Brain microvascular endothelial cell (primary cell): Measurements from ENCODE around the gene PISD.
A peak's percentile ranks its signal among the peaks of the same experiment; 100 is the strongest.

Source experiments
- DNase-seq: peaks from one replicate; pipeline ENCODE4 v3.0.0-alpha.2; 2020
- H3K27ac ChIP-seq: fragments of 250-450 bp; sonication (Bioruptor Pico); 2 replicates; pipeline ENCODE4 v1.5.1; 2020; ENCODE audit warnings: mild to moderate bottlenecking, moderate library complexity
- H3K27me3 ChIP-seq: fragments of 250-450 bp; sonication (Bioruptor Pico); replicated peaks from 2 replicates; pipeline ENCODE4 v1.5.1; 2020; ENCODE audit warnings: mild to moderate bottlenecking
- H3K36me3 ChIP-seq: fragments of 250-450 bp; sonication (Bioruptor Pico); replicated peaks from 2 replicates; pipeline ENCODE4 v1.5.1; 2020; ENCODE audit warnings: mild to moderate bottlenecking
- H3K4me3 ChIP-seq: 2 replicates; pipeline ENCODE4 v1.5.1; 2011; ENCODE audit warnings: low read depth, mild to moderate bottlenecking, control low read depth, low read length, moderate library complexity
- in situ Hi-C: cut with HindIII; loops from 2 replicates; pipeline ENCODE4 v1.10.0; 2017; ENCODE audit warnings: low sequenced_read_pairs, low pct_ligation_motif_present
- TF ChIP-seq, protein P1 (sequence below): IDR thresholded peaks from 2 replicates; pipeline ENCODE4 v1.5.1; 2011; ENCODE audit warnings: low read depth, mild to moderate bottlenecking, moderate library complexity, low read length, control low read depth, inconsistent platforms; ENCODE audit errors: missing control alignments

PISD gene

DNA sequence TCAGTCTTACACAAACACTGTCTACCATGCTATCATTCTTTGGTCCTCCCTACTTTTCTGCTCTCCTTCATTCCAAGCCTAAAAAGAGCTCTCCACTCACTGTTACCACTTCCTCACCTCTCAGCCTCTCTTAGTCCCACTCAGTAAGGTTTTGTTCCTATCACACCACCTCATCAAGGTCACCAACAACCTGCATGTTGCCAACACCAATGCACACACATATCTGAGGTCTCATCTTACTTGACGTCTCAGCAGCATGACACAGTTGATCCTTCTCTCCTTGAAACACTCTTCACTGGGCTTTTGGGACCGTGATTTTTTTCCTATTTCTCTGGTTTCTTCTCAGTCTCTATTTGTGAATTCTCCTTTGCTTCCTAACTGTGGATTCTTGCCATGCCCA lies 8.1 kb downstream of the PISD start:
- Histone ChIP-seq H3K36me3 (no peaks in the 10 kb centered on the region), H3K4me3 (no peak overlapping the region), H3K27me3 (no peaks in the 10 kb centered on the region), H3K27ac (no peak overlapping the region)
- TF ChIP-seq, protein P1, sequence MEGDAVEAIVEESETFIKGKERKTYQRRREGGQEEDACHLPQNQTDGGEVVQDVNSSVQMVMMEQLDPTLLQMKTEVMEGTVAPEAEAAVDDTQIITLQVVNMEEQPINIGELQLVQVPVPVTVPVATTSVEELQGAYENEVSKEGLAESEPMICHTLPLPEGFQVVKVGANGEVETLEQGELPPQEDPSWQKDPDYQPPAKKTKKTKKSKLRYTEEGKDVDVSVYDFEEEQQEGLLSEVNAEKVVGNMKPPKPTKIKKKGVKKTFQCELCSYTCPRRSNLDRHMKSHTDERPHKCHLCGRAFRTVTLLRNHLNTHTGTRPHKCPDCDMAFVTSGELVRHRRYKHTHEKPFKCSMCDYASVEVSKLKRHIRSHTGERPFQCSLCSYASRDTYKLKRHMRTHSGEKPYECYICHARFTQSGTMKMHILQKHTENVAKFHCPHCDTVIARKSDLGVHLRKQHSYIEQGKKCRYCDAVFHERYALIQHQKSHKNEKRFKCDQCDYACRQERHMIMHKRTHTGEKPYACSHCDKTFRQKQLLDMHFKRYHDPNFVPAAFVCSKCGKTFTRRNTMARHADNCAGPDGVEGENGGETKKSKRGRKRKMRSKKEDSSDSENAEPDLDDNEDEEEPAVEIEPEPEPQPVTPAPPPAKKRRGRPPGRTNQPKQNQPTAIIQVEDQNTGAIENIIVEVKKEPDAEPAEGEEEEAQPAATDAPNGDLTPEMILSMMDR: no peak
- DNase-seq: no peak
- in situ Hi-C loops: no loop called here

DNA sequence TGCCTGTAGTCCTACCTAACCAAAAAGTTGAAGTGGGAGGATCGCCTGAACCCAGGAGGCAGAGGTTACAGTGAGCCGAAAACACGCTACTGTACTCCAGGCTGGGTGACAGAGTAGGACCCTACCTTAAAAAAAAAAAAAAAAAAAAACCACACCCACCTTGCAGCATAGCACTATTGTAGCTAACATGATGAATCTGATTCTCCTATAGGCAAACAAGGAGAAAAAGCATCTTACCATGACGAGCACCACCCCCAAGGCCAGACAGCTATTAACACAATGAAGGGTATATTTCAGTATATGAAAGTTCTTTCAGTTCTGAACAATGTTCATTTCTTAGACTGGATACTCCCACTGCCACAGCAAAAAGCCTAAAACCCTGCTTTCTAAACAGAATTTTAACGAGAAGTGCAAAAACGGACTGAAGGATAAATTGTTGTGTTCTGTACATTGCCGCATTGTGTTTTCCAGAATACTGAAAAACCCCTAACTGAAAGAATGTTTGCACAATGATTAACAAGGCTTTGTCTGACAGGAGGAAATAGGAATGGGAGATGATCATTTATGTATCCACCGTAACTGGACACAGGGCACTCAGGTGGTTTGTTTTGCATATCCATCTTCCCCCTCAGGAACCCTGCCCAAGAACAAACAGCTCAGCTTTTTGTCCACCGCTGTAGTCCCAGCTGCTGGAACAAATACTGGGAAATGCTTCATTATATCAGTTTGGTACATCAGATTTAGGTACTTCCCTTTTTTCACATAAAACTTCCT lies 8.9 kb downstream of the PISD start:
- no peak overlapping the region for H3K27ac ChIP-seq
- in situ Hi-C loops: no loop called here

DNA sequence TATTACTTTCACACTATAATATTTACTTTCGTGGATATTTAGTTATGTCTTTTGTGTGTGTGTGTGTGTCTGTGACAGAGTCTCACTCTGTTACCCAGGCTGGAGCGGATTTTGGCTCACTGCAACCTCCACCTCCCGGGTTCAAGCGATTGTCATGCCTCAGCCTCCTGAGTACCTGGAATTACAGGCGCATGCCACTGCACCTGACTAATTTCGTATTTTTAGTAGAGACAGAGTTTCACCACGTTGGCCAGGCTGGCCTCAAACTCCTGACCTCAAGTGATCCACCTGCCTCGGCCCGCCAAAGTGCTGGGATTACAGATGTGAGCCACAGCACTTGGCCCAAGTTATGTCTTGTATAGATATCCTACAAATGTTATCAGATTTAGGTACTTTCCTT lies 9.9 kb downstream of the PISD start:
- in situ Hi-C loops: no loop called here
- no peak overlapping the region for H3K27ac ChIP-seq
- DNase-seq: no peak
- TF ChIP-seq, protein P1: no peak
- no peak overlapping the region for H3K4me3 ChIP-seq
- H3K27me3 ChIP-seq: no peaks in the 10 kb centered on the region
- H3K36me3 ChIP-seq: no peaks in the 10 kb centered on the region

More for the DNA sequence above, 8.9 kb downstream of the PISD start:
- DNase-seq: no peak
- TF ChIP-seq, protein P1: no peak
- Histone ChIP-seq H3K36me3 (no peaks in the 10 kb centered on the region), H3K27me3 (no peaks in the 10 kb centered on the region), H3K4me3 (no peak overlapping the region)

DNA sequence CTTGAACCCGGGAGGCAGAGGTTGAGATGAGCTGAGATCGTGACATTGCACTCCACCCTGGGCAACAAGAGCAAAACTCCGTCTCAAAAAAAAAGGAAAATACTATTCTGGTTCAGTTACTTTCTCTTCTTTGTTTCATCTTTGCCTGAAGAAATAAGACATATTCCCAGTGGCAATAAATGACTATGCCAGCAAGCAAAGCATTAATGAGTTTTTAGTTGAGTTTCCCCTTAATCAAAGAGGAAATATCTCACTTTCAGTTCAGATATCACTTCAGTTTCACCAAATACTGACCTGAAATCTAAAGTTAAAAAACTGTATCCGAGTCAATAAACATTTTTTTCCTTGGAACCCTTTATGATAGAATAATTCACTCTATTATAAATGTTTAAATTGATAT lies 10.4 kb downstream of the PISD start:
- no peak overlapping the region for H3K4me3 ChIP-seq
- in situ Hi-C loops: no loop called here
- DNase-seq: no peak
- no peaks in the 10 kb centered on the region for H3K27me3 ChIP-seq
- no peaks in the 10 kb centered on the region for H3K36me3 ChIP-seq
- H3K27ac ChIP-seq: no peak overlapping the region
- TF ChIP-seq, protein P1: no peak

DNA sequence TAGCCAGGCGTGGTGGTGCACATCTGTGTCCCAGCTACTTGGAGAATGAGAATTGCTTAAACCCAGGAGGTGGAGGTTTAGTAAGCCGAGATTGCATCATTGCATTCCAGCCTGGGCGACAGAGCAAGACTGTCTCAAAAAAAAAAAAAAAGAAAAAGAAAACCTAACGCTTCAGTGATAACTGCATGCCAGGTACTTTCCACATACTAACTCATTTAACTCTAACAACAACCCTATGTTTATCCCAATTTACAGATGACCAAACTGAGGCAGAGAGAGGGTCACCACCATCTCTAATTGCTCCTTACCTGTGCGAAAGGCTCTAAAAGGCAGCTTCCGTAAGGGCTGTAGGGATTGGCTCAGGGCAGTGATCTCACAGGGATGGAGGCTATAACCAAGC lies 11.6 kb downstream of the PISD start:
- in situ Hi-C loops: no loop called here
- TF ChIP-seq, protein P1: no peak
- no peaks in the 10 kb centered on the region for H3K27me3 ChIP-seq
- H3K27ac ChIP-seq: peak overlapping the region; percentile 50
- H3K4me3 ChIP-seq: no peak overlapping the region
- no peaks in the 10 kb centered on the region for H3K36me3 ChIP-seq
- DNase-seq: peak; percentile 70
